Measurements from ENCODE around the gene RNF2. TPM values are rescaled to one million over a fixed set of nuclear protein-coding genes. Genes with fewer than 3 reads are reported as not detected.

RNF2 gene
- total and polyA plus RNA-seq, 2 of the 13 experiments (the other 11 are each of a cell fraction or from before 2014, with no cell fraction given) = 19.3 to 21.7 TPM

DNA sequence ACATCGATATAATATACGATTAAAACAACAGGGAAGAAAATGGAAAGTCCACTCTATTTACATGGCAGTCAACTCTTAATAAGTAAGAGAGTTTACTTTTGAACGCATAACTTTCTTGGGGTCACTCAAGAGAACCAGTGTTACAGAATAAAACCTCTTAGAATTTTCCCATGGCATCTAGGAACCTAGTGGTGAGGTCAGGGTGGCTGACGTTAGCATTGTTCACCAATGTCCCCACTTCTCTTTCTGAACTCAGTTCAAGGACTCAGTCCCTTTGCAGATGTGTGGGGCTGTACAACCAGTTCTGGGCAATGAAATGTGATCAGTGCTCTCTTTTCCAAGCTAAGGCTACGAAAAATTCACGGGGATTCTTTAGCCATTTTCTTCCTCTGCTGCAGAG is 2.6 kb upstream of the RNF2 start:
- FAIRE-seq = peak; percentile 47
- ATAC-seq = peak; percentile 28; the same call in 1 of the 3 replicates
- BruUV-seq (replicated peaks) = no TSS peak
- H3K4me2 ChIP-seq (ENCODE audit: low read depth, low read length) = no peak overlapping the region
- ChIA-PET POLR2A (no interaction called here), CTCF (ENCODE audit: low intra/inter-chr PET ratio, low total read pairs) (no interaction called here)
- H2AFZ ChIP-seq (ENCODE audit: low read length) = peak overlapping the region; percentile 33
- H4K20me1 ChIP-seq (ENCODE audit: insufficient read depth, low read length) = peaks cover 8% of the 10 kb centered on the region
- no peaks in the 10 kb centered on the region for H3K9me3 ChIP-seq (ENCODE audit: low read length)
- in situ Hi-C loops (cut with HindIII; ENCODE audit: extremely low pct_ligation_motif_present, low pct_unique_long_range_greater_than_20kb) = no loop called here
- DNase-seq (ENCODE audit: low spot score) = no peak
- WGBS (ENCODE audit: low lambda C conversion rate) = 39% methylated on average over 6 of the region's 6 CpGs
- H3K4me1 ChIP-seq (ENCODE audit: insufficient read depth, low read length) = peaks cover 33% of the 10 kb centered on the region
- no peak overlapping the region for H3K4me3 ChIP-seq (replicated peaks in 1 of 3; ENCODE audit: insufficient read depth in 1 of 3, low read depth in 2 of 3, low read length in 3 of 3)
- intact Hi-C loops (cut with micrococcal nuclease; ENCODE audit: unreplicated experiment) = loop anchor here (10.0 kb wide), 1 partner anchor 1332 kb away; the partner anchor contains the start of genes ODR4 and TPR
- no peaks in the 10 kb centered on the region for H3K27me3 ChIP-seq (ENCODE audit: control insufficient read depth in 1 of 2, insufficient read depth in 2 of 2, low read length in 2 of 2)
- no peaks in the 10 kb centered on the region for H3K36me3 ChIP-seq (replicated peaks in 1 of 2; ENCODE audit: control insufficient read depth in 1 of 2, insufficient read depth in 2 of 2, low read length in 2 of 2)
- TF ChIP-seq, protein P1, sequence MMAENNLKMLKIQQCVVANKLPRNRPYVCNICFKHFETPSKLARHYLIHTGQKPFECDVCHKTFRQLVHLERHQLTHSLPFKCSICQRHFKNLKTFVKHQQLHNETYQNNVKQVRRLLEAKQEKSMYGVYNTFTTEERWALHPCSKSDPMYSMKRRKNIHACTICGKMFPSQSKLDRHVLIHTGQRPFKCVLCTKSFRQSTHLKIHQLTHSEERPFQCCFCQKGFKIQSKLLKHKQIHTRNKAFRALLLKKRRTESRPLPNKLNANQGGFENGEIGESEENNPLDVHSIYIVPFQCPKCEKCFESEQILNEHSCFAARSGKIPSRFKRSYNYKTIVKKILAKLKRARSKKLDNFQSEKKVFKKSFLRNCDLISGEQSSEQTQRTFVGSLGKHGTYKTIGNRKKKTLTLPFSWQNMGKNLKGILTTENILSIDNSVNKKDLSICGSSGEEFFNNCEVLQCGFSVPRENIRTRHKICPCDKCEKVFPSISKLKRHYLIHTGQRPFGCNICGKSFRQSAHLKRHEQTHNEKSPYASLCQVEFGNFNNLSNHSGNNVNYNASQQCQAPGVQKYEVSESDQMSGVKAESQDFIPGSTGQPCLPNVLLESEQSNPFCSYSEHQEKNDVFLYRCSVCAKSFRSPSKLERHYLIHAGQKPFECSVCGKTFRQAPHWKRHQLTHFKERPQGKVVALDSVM (CRISPR knock-in tag; IDR thresholded peaks at IDR 0.05) = no peak
- TF ChIP-seq RARA (CRISPR knock-in tag; IDR thresholded peaks at IDR 0.05) = peak; percentile 42; the same call in 1 of the 2 replicates
- TF ChIP-seq HNF4A (CRISPR knock-in tag; IDR thresholded peaks at IDR 0.05) = 0 out of 2 replicates have a peak, but pooled peaks have one; percentile 9
- TF ChIP-seq, protein P2, sequence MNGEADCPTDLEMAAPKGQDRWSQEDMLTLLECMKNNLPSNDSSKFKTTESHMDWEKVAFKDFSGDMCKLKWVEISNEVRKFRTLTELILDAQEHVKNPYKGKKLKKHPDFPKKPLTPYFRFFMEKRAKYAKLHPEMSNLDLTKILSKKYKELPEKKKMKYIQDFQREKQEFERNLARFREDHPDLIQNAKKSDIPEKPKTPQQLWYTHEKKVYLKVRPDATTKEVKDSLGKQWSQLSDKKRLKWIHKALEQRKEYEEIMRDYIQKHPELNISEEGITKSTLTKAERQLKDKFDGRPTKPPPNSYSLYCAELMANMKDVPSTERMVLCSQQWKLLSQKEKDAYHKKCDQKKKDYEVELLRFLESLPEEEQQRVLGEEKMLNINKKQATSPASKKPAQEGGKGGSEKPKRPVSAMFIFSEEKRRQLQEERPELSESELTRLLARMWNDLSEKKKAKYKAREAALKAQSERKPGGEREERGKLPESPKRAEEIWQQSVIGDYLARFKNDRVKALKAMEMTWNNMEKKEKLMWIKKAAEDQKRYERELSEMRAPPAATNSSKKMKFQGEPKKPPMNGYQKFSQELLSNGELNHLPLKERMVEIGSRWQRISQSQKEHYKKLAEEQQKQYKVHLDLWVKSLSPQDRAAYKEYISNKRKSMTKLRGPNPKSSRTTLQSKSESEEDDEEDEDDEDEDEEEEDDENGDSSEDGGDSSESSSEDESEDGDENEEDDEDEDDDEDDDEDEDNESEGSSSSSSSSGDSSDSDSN (CRISPR knock-in tag; IDR thresholded peaks at IDR 0.05) = no peak
- no peak overlapping the region for H3K27ac ChIP-seq (ENCODE audit: extremely low read length, insufficient read depth, low read length)
- no peak overlapping the region for H3K9ac ChIP-seq (ENCODE audit: insufficient read depth, low read depth, low read length)
- H3K79me2 ChIP-seq (ENCODE audit: insufficient read depth, low read length) = peaks cover 13% of the 10 kb centered on the region

Data from HepG2 (cell line).